ENCODE measurements around the gene KRCC1. TPM values are rescaled to one million over a fixed set of nuclear protein-coding genes. Genes with fewer than 3 reads are reported as not detected.

KRCC1 gene
- total and polyA plus RNA-seq, 7 experiments from 2014 or later = 7.1 to 33.9 (median 29.3) TPM

DNA sequence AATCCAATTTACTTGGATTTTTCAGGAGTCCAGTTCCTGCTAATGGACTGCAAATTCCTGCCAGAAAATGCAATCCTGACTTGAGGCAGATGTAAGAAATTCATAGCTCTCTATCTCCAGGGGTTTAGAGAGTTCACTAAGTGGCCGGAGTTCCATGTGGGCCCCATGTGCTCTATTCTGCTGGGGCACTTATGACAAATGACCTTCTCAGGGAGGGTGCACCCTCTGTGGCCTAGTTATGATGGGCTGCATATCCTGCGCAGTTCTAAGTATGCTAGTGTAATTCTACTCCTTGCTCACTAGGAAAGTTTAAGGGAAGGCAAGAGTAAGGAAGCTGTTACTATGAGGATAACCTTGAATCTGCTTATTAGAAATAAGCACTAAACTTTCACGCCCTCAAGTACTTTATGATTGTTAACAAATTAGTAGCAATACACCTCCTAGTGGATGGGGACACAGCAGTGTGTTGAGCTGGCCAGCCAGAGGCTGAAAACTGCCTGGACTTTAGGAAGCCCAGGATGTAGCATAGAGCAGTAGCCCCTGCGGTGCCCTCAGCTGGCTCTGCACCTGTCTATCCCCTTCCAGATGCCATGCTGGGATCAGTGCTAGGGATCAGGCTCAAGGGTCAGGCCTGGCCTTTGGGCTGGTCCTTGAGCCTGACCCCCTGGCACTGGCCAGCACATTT is 26.5 kb upstream of the KRCC1 start:
- intact Hi-C loops (cut with micrococcal nuclease) = no loop called here
- no peaks in the 10 kb centered on the region for H3K27me3 ChIP-seq (ENCODE audit: control insufficient read depth in 2 of 2, insufficient read depth in 2 of 2, low read length in 2 of 2)
- no peaks in the 10 kb centered on the region for H3K9me3 Mint-ChIP-seq
- ChIA-PET POLR2A (no interaction called here), CTCF (interaction anchor here (0.5 to 1.6 kb wide), 3 partner anchors 21 to 270 kb away, joined by 3 to 5 read pairs (median 5); no protein-coding TSS in a partner anchor)
- H3K27me3 Mint-ChIP-seq = no peaks in the 10 kb centered on the region
- no peak overlapping the region for H3K27ac Mint-ChIP-seq
- H3K4me1 ChIP-seq (ENCODE audit: control insufficient read depth in 2 of 2, insufficient read depth in 2 of 2, low read length in 2 of 2) = no peaks in the 10 kb centered on the region
- H3K36me3 ChIP-seq (ENCODE audit: control insufficient read depth in 2 of 3, insufficient read depth in 3 of 3, low read length in 3 of 3) = no peaks in the 10 kb centered on the region
- no peak overlapping the region for H3K4me3 Mint-ChIP-seq
- DNase-seq = no peak
- H3K9me3 ChIP-seq (ENCODE audit: control insufficient read depth in 2 of 3, low read length in 3 of 3) = no peaks in the 10 kb centered on the region
- ATAC-seq = no peak
- no peaks in the 10 kb centered on the region for H3K36me3 Mint-ChIP-seq
- H3K4me1 Mint-ChIP-seq = no peaks in the 10 kb centered on the region
- no peak overlapping the region for H3K4me3 ChIP-seq (ENCODE audit: low read length)
- H3K27ac ChIP-seq (ENCODE audit: low read depth, low read length) = no peak overlapping the region

DNA sequence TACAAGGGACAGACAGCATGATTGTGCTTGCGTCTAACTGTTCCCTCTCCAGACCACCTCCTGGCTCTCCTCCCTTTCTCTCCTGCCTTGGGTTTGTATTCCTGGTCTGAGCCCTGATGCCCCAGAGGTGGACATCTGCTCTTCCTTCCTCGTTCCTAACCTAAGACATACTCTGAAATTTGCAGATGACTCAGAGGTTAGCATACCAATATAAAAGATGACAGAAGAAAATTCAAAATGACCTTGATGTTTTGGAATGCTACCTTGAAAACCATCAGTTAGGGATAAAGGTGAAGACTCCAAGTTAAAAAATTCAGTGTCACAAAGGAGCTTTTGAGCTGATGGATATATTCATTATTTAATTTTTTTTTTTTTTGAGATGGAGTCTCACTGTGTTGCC is 25.0 kb upstream of the KRCC1 start:
- Histone ChIP-seq H3K4me3 (ENCODE audit: low read length) (no peak overlapping the region), H3K27me3 (ENCODE audit: control insufficient read depth in 2 of 2, insufficient read depth in 2 of 2, low read length in 2 of 2) (no peaks in the 10 kb centered on the region), H3K36me3 (ENCODE audit: control insufficient read depth in 2 of 3, insufficient read depth in 3 of 3, low read length in 3 of 3) (no peaks in the 10 kb centered on the region), H3K27ac (ENCODE audit: low read depth, low read length) (no peak overlapping the region), H3K4me1 (ENCODE audit: control insufficient read depth in 2 of 2, insufficient read depth in 2 of 2, low read length in 2 of 2) (no peaks in the 10 kb centered on the region), H3K9me3 (ENCODE audit: control insufficient read depth in 2 of 3, low read length in 3 of 3) (no peaks in the 10 kb centered on the region)
- no peak for DNase-seq
- H3K4me1 Mint-ChIP-seq = no peaks in the 10 kb centered on the region
- ATAC-seq = no peak
- H3K4me3 Mint-ChIP-seq = no peak overlapping the region
- H3K9me3 Mint-ChIP-seq = no peaks in the 10 kb centered on the region
- CTCF ChIA-PET = interaction anchor here (0.8 to 1.4 kb wide), 2 partner anchors 16 to 20 kb away, joined by 3 to 5 read pairs; no protein-coding TSS in a partner anchor
- POLR2A ChIA-PET = no interaction called here
- intact Hi-C loops (cut with micrococcal nuclease) = no loop called here
- H3K27me3 Mint-ChIP-seq = peaks cover 0 to 2% (median 0%) of the 10 kb centered on the region in 5 donors
- no peak overlapping the region for H3K27ac Mint-ChIP-seq
- no peaks in the 10 kb centered on the region for H3K36me3 Mint-ChIP-seq

DNA sequence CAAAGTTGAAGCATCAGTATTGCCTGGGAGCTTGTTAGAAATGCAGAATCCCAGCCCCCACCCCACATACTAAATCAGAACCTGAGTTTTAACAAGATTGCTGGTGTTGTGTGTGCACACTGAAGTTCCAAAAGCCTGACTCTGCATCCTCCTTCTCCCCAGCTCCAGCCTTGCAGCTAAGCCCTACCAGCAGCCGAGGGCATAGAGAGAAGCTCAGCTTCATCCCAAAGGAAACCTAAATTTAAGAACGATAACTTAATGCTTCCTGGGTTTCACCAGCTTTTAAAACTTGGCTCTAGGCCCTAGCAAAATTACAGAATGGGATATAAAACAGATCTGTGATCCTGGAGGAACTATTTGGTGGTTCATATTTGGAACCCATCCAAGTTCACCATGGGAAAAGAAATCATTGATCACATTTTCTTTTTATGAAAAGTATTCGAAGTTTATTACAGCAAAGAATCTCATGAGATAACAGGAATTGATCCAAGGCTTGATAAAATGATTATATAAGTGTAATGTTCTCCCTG is 23.1 kb upstream of the KRCC1 start:
- H3K9me3 Mint-ChIP-seq = peaks cover 0 to 1% (median 0%) of the 10 kb centered on the region in 11 donors
- intact Hi-C loops (cut with micrococcal nuclease) = no loop called here

DNA sequence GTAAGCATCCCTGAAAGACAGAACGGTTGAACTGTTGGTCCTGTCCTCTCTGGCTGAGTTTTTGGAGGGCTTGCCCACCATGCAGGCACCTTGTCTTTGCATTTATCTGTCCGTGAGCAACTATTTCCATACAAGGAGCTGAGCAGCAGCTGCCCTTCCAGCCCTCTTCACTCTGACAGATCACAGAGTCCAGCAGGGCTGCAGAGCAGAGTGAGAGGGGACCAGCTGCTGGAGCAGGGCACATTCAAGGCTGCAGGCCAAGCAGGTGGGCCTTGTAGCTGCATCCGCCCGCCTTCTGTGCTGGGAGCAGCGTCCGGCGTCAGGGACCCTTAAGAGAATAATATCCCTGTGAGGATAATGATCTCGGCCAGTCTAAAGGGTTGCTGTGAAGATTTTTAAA is 21.5 kb upstream of the KRCC1 start:
- intact Hi-C loops (cut with micrococcal nuclease) = no loop called here

More for the DNA sequence above, 23.1 kb upstream of the KRCC1 start:
- Histone ChIP-seq H3K9me3 (ENCODE audit: control insufficient read depth in 2 of 3, low read length in 3 of 3) (no peaks in the 10 kb centered on the region), H3K27me3 (ENCODE audit: control insufficient read depth in 2 of 2, insufficient read depth in 2 of 2, low read length in 2 of 2) (no peaks in the 10 kb centered on the region), H3K36me3 (ENCODE audit: control insufficient read depth in 2 of 3, insufficient read depth in 3 of 3, low read length in 3 of 3) (no peaks in the 10 kb centered on the region), H3K4me1 (ENCODE audit: control insufficient read depth in 2 of 2, insufficient read depth in 2 of 2, low read length in 2 of 2) (no peaks in the 10 kb centered on the region), H3K27ac (ENCODE audit: low read depth, low read length) (no peak overlapping the region), H3K4me3 (ENCODE audit: low read length) (no peak overlapping the region)
- Mint-ChIP-seq H3K36me3 (no peaks in the 10 kb centered on the region), H3K4me3 (no peak overlapping the region), H3K27me3 (peaks cover 0 to 5% (median 0%) of the 10 kb centered on the region in 5 donors), H3K4me1 (no peaks in the 10 kb centered on the region), H3K27ac (no peak overlapping the region)
- CTCF ChIA-PET = no interaction called here
- ATAC-seq (no peak), DNase-seq (no peak)
- POLR2A ChIA-PET = no interaction called here

DNA sequence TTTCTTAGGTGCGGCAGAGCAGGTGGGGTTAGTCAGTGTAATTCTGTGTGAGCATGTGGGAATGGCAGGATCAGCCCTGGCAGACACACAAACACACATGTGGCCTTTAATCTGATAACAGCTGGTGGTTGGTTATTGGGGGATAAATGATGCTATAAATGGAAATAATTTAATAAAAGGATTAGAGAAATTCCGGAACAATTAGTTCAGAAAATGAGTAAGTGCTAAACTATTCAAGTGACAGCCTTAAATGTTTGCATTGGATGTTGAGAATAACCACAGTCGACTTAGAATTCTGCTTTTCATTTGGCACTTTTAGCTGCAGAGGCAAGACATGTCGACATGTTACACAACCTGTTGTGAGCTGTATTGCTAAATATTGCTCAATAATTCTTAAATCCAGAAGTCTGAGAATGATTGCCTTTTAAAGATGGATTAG is 19.3 kb upstream of the KRCC1 start:
- H3K9me3 Mint-ChIP-seq = peaks cover 0 to 2% (median 0%) of the 10 kb centered on the region in 11 donors
- ChIA-PET CTCF (interaction anchor here (1.9 kb wide), 1 partner anchor 14 kb away, joined by 5 read pairs; no protein-coding TSS in a partner anchor), POLR2A (no interaction called here)
- DNase-seq (no peak), ATAC-seq (no peak)
- H3K4me3 ChIP-seq (ENCODE audit: low read length) = no peak overlapping the region
- no peaks in the 10 kb centered on the region for H3K9me3 ChIP-seq (ENCODE audit: control insufficient read depth in 2 of 3, low read length in 3 of 3)
- no peaks in the 10 kb centered on the region for H3K27me3 ChIP-seq (ENCODE audit: control insufficient read depth in 2 of 2, insufficient read depth in 2 of 2, low read length in 2 of 2)
- H3K27ac ChIP-seq (ENCODE audit: low read depth, low read length) = no peak overlapping the region
- H3K36me3 ChIP-seq (ENCODE audit: control insufficient read depth in 2 of 3, insufficient read depth in 3 of 3, low read length in 3 of 3) = no peaks in the 10 kb centered on the region
- intact Hi-C loops (cut with micrococcal nuclease) = no loop called here
- H3K27ac Mint-ChIP-seq = no peak overlapping the region
- no peaks in the 10 kb centered on the region for H3K4me1 ChIP-seq (ENCODE audit: control insufficient read depth in 2 of 2, insufficient read depth in 2 of 2, low read length in 2 of 2)
- H3K4me3 Mint-ChIP-seq = no peak overlapping the region
- H3K4me1 Mint-ChIP-seq = no peaks in the 10 kb centered on the region
- peaks cover 0 to 12% (median 0%) of the 10 kb centered on the region in 5 donors for H3K27me3 Mint-ChIP-seq
- H3K36me3 Mint-ChIP-seq = no peaks in the 10 kb centered on the region

More for the DNA sequence above, 21.5 kb upstream of the KRCC1 start:
- Histone ChIP-seq H3K4me1 (ENCODE audit: control insufficient read depth in 2 of 2, insufficient read depth in 2 of 2, low read length in 2 of 2) (no peaks in the 10 kb centered on the region), H3K36me3 (ENCODE audit: control insufficient read depth in 2 of 3, insufficient read depth in 3 of 3, low read length in 3 of 3) (no peaks in the 10 kb centered on the region), H3K27ac (ENCODE audit: low read depth, low read length) (no peak overlapping the region), H3K4me3 (ENCODE audit: low read length) (no peak overlapping the region), H3K27me3 (ENCODE audit: control insufficient read depth in 2 of 2, insufficient read depth in 2 of 2, low read length in 2 of 2) (no peaks in the 10 kb centered on the region), H3K9me3 (ENCODE audit: control insufficient read depth in 2 of 3, low read length in 3 of 3) (no peaks in the 10 kb centered on the region)
- Mint-ChIP-seq H3K4me1 (no peaks in the 10 kb centered on the region), H3K36me3 (no peaks in the 10 kb centered on the region), H3K27me3 (peaks cover 0 to 12% (median 0%) of the 10 kb centered on the region in 5 donors), H3K9me3 (peaks cover 0 to 2% (median 0%) of the 10 kb centered on the region in 11 donors), H3K27ac (no peak overlapping the region), H3K4me3 (no peak overlapping the region)
- DNase-seq (no peak), ATAC-seq (no peak)
- ChIA-PET CTCF (interaction anchor here (0.7 kb wide), 1 partner anchor 29 kb away, joined by 3 read pairs; no protein-coding TSS in a partner anchor), POLR2A (no interaction called here)

DNA sequence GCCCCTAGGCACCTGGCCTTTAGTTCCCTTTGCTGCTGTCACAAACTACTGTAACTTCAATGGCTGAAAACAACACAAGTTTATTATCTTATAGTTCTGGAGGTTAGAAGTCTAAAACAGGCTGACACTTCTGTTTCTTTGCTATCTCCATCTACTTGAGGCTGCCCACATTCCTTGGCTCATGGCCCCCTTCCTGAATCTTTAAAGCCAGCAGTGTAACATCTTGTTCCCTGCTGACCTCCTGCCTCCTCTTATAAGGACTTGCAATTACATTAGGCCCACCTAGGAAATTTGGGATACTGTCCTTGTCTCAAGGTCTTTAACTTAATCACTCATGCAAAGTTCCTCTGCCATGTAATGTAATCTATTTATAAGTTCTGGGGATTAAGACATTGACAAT is 18.6 kb upstream of the KRCC1 start:
- ChIA-PET POLR2A (no interaction called here), CTCF (no interaction called here)
- Mint-ChIP-seq H3K4me1 (no peaks in the 10 kb centered on the region), H3K4me3 (no peak overlapping the region), H3K27me3 (peaks cover 0 to 14% (median 0%) of the 10 kb centered on the region in 5 donors), H3K27ac (no peak overlapping the region), H3K36me3 (no peaks in the 10 kb centered on the region), H3K9me3 (peaks cover 0 to 2% (median 0%) of the 10 kb centered on the region in 11 donors)
- H3K27me3 ChIP-seq (ENCODE audit: control insufficient read depth in 2 of 2, insufficient read depth in 2 of 2, low read length in 2 of 2) = no peaks in the 10 kb centered on the region
- no peak for DNase-seq
- intact Hi-C loops (cut with micrococcal nuclease) = no loop called here
- no peaks in the 10 kb centered on the region for H3K9me3 ChIP-seq (ENCODE audit: control insufficient read depth in 2 of 3, low read length in 3 of 3)
- no peaks in the 10 kb centered on the region for H3K4me1 ChIP-seq (ENCODE audit: control insufficient read depth in 2 of 2, insufficient read depth in 2 of 2, low read length in 2 of 2)
- no peaks in the 10 kb centered on the region for H3K36me3 ChIP-seq (ENCODE audit: control insufficient read depth in 2 of 3, insufficient read depth in 3 of 3, low read length in 3 of 3)
- no peak overlapping the region for H3K27ac ChIP-seq (ENCODE audit: low read depth, low read length)
- no peak overlapping the region for H3K4me3 ChIP-seq (ENCODE audit: low read length)
- no peak for ATAC-seq

DNA sequence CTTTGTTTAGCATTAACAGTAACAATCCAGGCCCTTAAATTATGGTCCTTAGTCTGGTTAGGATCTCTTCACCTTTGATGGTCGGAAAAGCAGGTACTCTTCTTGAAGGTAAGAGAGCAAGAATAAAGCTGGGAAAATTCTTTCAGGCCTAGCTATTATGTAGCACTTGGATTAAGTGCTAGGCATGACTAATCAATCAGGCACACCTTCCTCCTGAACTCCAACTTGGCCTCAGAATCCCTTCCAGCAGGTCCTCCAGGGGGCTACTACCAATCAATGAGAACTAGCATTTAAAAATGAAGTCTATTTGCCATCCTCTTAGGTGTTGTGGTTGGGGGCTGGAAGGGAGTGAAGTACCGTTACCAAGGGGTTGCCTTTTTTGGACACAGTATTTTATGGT is 15.8 kb upstream of the KRCC1 start:
- Histone ChIP-seq H3K4me1 (ENCODE audit: control insufficient read depth in 2 of 2, insufficient read depth in 2 of 2, low read length in 2 of 2) (no peaks in the 10 kb centered on the region), H3K36me3 (ENCODE audit: control insufficient read depth in 2 of 3, insufficient read depth in 3 of 3, low read length in 3 of 3) (no peaks in the 10 kb centered on the region), H3K4me3 (ENCODE audit: low read length) (no peak overlapping the region), H3K9me3 (ENCODE audit: control insufficient read depth in 2 of 3, low read length in 3 of 3) (no peaks in the 10 kb centered on the region), H3K27me3 (ENCODE audit: control insufficient read depth in 2 of 2, insufficient read depth in 2 of 2, low read length in 2 of 2) (no peaks in the 10 kb centered on the region), H3K27ac (ENCODE audit: low read depth, low read length) (no peak overlapping the region)
- no peak overlapping the region for H3K27ac Mint-ChIP-seq
- ATAC-seq (no peak), DNase-seq (no peak)
- no peaks in the 10 kb centered on the region for H3K4me1 Mint-ChIP-seq
- intact Hi-C loops (cut with micrococcal nuclease) = no loop called here
- ChIA-PET CTCF (no interaction called here), POLR2A (no interaction called here)
- peaks cover 0 to 2% (median 0%) of the 10 kb centered on the region in 11 donors for H3K9me3 Mint-ChIP-seq
- no peak overlapping the region for H3K4me3 Mint-ChIP-seq
- no peaks in the 10 kb centered on the region for H3K36me3 Mint-ChIP-seq
- H3K27me3 Mint-ChIP-seq = peaks cover 0 to 15% (median 0%) of the 10 kb centered on the region in 5 donors
